GM12891 (cell line): ENCODE data around the gene MAB21L2.

Experiments used
- DNase-seq: peaks from one replicate; pipeline ENCODE4 v3.0.0; 2011; ENCODE audit warnings: low spot score; ENCODE audit not compliant: insufficient read length
- FAIRE-seq: peaks from 2 replicates; lab custom pipeline; 2011; peaks lifted over from hg19 to GRCh38; lab: Jason Lieb, UNC
- PAX5 ChIP-seq: IDR thresholded peaks from 2 replicates; pipeline ENCODE4 v1.6.1; 2011; ENCODE audit warnings: low read length, moderate library complexity, mild to moderate bottlenecking; ENCODE audit not compliant: insufficient read depth, severe bottlenecking
- POLR2A ChIP-seq: IDR thresholded peaks from 2 replicates; pipeline ENCODE4 v1.6.1; 2011; ENCODE audit warnings: low read depth, low read length, control low read depth
- POLR2AphosphoS5 ChIP-seq: IDR thresholded peaks from 2 replicates; pipeline ENCODE4 v1.6.1; 2011; ENCODE audit warnings: low read depth, low read length, control low read depth
- POU2F2 ChIP-seq: IDR thresholded peaks from 2 replicates; pipeline ENCODE4 v1.6.1; 2011; ENCODE audit warnings: low read depth, mild to moderate bottlenecking, control low read depth, low read length, moderate library complexity
- SPI1 ChIP-seq: IDR thresholded peaks from 2 replicates; pipeline ENCODE4 v1.6.1; 2011; ENCODE audit warnings: low read depth, low read length, control low read depth
- TAF1 ChIP-seq: IDR thresholded peaks from 2 replicates; pipeline ENCODE4 v1.6.1; 2011; ENCODE audit warnings: low read depth, low read length, control low read depth

The MAB21L2 gene

DNA sequence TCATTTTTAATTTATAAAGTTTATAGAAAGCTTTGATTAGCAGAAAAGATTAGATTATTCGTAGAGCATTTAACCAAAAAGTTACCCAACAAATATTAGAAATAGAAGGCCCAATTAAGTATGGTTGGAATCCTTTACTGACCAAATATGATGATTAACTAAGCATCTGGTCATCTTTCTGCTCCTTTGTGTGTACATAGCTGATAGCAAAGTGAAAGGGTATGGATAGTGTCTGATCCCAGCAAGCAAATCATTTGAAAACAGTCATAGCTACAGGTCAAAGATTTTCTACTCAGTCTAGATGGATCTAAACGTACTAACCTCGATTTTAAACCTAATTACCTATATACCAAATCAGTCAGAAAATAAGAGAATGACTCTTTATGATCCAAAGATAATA, 7.3 kb upstream of the MAB21L2 start:
- FAIRE-seq (no peak), DNase-seq (no peak)
- TF ChIP-seq TAF1 (no peak), POLR2AphosphoS5 (no peak), PAX5 (no peak), SPI1 (no peak), POU2F2 (no peak), POLR2A (no peak)

DNA sequence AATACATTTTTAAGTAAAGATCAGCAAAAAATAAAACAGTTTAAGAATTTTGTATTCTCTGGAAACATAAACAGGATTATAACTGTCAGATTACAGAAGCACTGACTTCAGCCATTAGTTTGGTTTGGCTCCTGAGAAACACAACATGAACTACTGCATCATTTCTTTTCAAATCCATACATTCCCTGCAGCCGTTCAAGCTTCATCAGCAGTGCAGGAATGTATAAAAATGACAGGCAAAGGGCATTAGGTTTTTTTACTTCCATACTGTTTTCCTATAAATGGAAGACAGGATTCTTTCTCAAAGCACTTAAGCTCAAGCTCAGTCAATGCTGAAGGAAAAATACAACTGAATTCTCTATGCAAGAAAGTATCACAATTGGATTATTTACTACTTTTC, 4.2 kb upstream of the MAB21L2 start:
- DNase-seq (no peak), FAIRE-seq (no peak)
- TF ChIP-seq PAX5 (no peak), TAF1 (no peak), SPI1 (no peak), POLR2A (no peak), POLR2AphosphoS5 (no peak)

DNA sequence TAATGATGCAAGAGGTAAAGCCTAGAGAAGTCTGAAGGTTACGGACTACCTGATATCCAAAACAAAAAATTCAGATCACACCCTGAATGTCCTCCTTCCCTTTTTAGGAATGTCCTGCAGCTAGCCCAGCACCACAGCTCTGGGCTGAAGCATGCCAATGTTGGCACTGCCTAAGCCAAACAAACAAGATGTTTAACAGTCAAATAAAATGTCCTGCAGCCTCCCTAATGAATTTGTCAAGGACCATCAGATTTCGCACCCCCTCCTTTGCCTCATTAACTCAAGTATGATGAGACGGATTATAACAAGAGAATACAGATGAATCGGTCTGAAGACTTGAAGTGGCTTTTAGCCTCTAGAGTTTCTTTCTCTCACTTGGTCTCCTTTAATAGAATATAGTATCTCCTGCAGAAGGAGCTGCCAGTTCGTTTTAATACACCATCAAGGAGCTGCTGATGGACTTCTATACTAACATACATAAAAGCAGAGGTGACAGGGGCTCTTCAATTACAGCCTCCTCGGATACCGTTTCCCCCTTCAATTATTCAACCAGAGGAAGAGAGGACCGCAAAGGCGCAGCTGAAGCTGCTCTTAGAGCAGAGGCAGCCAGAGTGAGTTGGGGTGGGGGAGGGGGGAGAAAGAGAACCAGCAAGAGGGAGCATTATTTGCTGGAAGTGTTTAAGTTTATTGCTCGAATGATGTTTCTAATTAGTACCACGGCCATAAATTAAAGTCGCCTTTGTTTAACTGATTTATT, 3.0 kb upstream of the MAB21L2 start:
- DNase-seq (no peak), FAIRE-seq (no peak)
- TF ChIP-seq SPI1 (no peak), POLR2AphosphoS5 (no peak), PAX5 (no peak), POU2F2 (no peak), POLR2A (no peak), TAF1 (no peak)

DNA sequence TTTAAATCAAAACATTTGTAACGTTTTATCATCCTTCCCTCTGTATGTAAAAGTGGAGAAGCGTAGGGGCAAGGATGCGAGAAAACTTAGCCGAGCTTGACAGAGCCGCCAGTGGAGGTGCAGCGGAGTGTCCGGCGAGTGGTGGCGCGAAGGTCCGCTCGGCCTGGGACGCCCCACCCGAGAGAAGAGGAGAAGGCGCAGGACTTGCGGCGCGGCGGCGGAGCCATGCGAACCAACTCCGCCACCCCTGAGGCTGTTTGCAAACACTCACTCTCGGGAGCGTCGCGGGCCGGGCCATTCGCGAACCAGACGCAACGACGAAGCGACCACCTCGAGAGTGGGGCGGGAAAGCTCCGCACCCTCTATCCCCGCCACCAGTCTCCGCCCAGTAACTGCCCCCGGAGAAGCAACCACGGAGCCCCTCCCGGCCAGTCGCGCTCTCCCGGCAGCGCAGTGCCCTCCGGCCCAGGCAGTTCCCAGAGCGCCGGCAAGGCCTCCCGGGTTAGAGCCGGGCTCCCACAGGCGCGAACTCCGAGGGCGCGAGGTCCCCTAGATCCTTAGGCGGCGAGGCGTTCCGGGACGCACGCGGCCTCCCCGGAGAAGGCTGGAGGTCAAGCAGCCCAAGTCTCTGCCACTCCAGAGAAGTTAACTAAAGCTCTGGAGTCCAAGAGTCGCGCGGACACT, 2.3 kb upstream of the MAB21L2 start:
- TF ChIP-seq POLR2A = no peak
- TF ChIP-seq SPI1 = no peak
- TF ChIP-seq POU2F2 = no peak
- no peak for TF ChIP-seq PAX5
- no peak for TF ChIP-seq TAF1
- TF ChIP-seq POLR2AphosphoS5 = no peak
- no peak for FAIRE-seq
- DNase-seq = no peak

DNA sequence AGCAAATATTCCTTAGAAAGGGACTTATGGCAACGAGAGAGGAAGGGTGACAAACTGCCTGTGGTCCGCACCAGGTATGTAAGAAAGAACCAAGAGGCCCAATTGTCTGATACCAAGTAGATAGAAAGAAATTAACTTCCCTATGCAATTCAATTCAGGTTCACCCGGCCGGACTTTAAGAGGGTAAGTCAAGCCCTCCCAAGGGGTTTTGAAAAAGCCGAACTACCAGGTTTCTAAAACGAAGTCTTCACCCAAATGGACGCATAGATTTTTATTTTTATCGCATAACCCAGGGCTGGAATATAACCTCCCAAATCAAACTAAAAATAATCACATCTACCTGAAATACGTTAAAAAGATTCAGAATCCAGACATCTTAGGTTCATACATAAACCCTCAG, 1.6 kb upstream of the MAB21L2 start:
- TF ChIP-seq PAX5 (no peak), POU2F2 (no peak), TAF1 (no peak), POLR2AphosphoS5 (no peak), SPI1 (no peak), POLR2A (no peak)
- FAIRE-seq (no peak), DNase-seq (no peak)

DNA sequence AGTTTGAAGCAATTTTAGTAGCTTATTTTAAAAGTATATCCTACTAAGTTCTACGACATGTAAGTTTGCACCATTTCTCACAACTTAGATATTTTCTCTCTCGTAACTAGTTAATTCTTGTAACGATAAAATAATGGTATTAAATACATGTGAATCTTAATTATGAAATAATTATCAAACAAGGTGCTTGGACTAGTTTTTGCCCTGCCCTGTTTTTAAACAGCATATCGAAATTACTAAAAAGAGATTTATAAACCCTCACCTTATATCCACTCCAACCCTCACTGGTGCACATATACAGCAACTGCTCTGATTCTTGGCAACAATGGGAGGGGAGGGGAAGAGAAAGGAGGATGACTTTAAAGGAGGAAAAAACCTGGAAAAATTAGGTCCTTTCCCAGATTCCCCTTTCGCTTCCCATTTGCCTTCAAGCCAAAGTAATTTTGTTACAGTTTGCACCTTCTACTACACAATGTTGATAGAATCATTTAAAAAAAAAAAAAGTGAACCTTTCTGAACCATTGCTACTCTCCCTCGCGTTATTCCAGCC, 820 bp upstream of the MAB21L2 start:
- no peak for DNase-seq
- no peak for TF ChIP-seq SPI1
- TF ChIP-seq TAF1 = no peak
- no peak for TF ChIP-seq POLR2AphosphoS5
- TF ChIP-seq PAX5 = no peak
- TF ChIP-seq POU2F2 = no peak
- TF ChIP-seq POLR2A = no peak
- FAIRE-seq = no peak

DNA sequence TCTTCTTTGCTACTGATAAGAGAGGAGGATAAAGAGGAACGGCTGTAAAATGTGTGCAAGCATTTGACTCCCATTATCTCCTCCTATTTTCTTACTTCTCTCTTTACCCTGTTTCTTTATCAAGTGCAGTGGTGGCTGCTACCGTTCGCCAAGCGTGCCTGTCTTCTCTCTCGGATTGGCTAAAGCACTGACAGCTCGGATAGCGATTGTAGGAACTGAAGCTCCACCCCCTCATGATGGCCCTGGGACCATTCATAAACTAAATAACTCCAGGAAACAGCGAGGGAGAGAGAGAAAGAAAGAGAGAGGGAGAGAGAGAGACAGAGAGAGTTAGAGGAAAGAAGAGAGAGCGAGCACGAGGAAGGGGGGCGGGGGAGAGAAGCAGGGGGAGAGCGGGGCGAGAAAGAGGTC, 305 bp upstream of the MAB21L2 start:
- no peak for TF ChIP-seq POU2F2
- TF ChIP-seq POLR2A = no peak
- TF ChIP-seq SPI1 = no peak
- TF ChIP-seq POLR2AphosphoS5 = no peak
- TF ChIP-seq PAX5 = no peak
- no peak for TF ChIP-seq TAF1
- DNase-seq = no peak
- FAIRE-seq = no peak

DNA sequence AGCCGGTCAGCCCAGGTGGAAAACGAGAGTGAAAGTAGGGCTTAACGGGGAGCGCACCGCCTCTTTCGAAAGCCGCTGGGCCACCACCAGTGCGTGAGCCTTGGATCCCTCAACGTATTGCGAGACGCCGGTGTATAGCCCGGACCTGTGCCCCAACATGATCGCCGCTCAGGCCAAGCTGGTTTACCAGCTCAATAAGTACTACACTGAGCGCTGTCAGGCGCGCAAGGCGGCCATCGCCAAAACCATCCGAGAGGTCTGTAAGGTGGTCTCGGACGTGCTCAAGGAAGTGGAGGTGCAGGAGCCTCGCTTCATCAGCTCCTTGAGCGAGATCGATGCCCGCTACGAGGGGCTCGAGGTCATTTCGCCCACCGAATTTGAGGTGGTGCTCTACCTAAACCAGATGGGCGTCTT, 929 bp downstream of the MAB21L2 start:
- DNase-seq = no peak
- no peak for FAIRE-seq
- TF ChIP-seq SPI1 (no peak), TAF1 (no peak), PAX5 (no peak), POU2F2 (no peak), POLR2A (no peak)

DNA sequence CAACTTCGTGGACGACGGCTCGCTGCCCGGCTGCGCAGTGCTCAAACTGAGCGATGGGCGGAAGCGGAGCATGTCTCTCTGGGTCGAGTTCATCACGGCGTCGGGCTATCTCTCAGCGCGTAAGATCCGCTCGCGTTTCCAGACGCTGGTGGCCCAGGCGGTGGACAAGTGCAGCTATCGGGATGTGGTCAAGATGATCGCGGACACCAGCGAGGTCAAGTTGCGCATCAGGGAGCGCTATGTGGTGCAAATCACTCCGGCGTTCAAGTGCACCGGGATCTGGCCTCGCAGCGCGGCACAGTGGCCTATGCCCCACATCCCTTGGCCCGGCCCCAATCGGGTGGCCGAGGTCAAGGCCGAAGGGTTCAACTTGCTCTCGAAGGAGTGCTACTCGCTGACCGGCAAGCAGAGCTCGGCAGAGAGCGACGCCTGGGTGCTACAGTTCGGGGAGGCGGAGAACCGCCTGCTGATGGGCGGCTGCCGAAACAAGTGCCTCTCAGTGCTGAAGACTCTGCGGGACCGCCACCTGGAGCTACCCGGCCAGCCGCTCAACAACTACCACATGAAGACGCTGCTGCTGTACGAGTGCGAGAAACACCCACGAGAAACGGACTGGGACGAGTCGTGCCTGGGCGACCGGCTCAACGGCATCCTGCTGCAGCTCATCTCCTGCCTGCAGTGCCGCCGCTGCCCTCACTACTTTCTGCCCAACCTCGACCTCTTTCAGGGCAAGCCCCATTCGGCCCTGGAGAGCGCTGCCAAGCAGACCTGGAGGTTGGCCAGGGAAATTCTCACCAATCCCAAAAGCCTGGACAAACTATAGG, 1.5 kb downstream of the MAB21L2 start:
- FAIRE-seq (no peak), DNase-seq (no peak)
- TF ChIP-seq POU2F2 (no peak), PAX5 (no peak), POLR2AphosphoS5 (no peak), TAF1 (no peak), SPI1 (no peak), POLR2A (no peak)
